Measurements from ENCODE around the gene TBX18. TPM values are rescaled to one million over a fixed set of nuclear protein-coding genes. Genes with fewer than 3 reads are reported as not detected.

TBX18 gene
- total RNA-seq, 4 donors from 2014 or later, result 1.6 to 19.3 (median 9.5) TPM

DNA sequence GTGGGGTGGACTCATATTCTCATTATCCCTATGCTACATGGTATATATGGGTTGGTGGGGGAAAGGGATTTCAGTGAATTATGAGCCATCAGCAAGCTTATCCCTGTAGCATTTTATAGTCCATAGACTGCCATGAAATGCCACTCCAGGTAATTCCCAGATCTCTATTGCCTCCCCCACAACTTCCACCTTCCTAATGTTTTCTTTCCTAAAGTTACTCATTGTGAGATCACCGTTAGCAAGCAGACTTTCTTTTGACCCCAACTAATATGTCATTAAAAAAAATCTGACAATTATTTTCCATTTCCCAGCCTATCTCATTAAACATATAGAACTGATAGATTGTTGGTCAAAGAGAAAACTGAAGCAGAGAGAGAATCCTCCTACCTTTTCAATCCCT, 40.7 kb upstream of the TBX18 start:
- no peaks in the 10 kb centered on the region for H3K27me3 ChIP-seq
- TF ChIP-seq POLR2AphosphoS5 (IDR thresholded peaks at IDR 0.05), result no peak
- no peak for TF ChIP-seq POLR2A (IDR thresholded peaks at IDR 0.05)
- TF ChIP-seq CTCF (IDR thresholded peaks at IDR 0.05), result no peak
- no peak for TF ChIP-seq EP300 (IDR thresholded peaks at IDR 0.05)
- no peak overlapping the region for H3K27ac ChIP-seq
- H3K36me3 ChIP-seq, result no peaks in the 10 kb centered on the region
- H3K4me3 ChIP-seq, result no peak overlapping the region
- no peak for ATAC-seq
- H3K9me3 ChIP-seq, result no peaks in the 10 kb centered on the region
- H3K4me1 ChIP-seq, result no peaks in the 10 kb centered on the region
- WGBS, 2 donors (ENCODE audit: low coverage in 1 of 2), result 75 to 88% methylated on average over 1 of the region's 1 CpG

DNA sequence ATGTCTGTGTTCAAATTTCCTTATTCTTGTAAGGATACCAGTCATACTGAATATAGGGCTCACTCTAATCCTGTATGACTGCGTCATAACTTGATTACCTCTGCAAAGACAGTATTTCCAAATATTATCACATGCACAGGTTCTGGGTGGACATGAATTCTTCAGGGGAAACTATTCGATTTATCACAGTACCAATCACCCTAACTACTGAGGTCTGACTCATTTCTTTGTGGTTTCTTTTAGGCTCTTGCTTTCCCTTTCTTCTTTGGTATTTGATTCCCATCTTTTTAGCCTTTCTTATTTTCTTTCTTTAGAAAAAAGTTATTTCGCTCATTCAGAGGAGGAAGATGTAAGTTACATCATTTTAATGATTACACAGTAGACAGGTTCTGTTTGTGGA, 40.3 kb upstream of the TBX18 start:
- TF ChIP-seq POLR2A (IDR thresholded peaks at IDR 0.05) (no peak), CTCF (IDR thresholded peaks at IDR 0.05) (no peak), EP300 (IDR thresholded peaks at IDR 0.05) (no peak), POLR2AphosphoS5 (IDR thresholded peaks at IDR 0.05) (no peak)
- no peak for ATAC-seq
- Histone ChIP-seq H3K9me3 (no peaks in the 10 kb centered on the region), H3K36me3 (no peaks in the 10 kb centered on the region), H3K27me3 (no peaks in the 10 kb centered on the region), H3K4me1 (no peaks in the 10 kb centered on the region), H3K4me3 (no peak overlapping the region), H3K27ac (no peak overlapping the region)
- WGBS, 2 donors (ENCODE audit: low coverage in 1 of 2), result 88 to 100% methylated on average over 1 to 3 of the region's 3 CpGs

GRCh38 chr6:84801250-84801649, 36.9 kb upstream of the TBX18 start:
- no peaks in the 10 kb centered on the region for H3K4me1 ChIP-seq
- 69% methylated on average over 3 of the region's 3 CpGs for WGBS, 2 donors (ENCODE audit: low coverage in 1 of 2)
- H3K9me3 ChIP-seq, result no peaks in the 10 kb centered on the region
- no peak overlapping the region for H3K4me3 ChIP-seq
- TF ChIP-seq POLR2AphosphoS5 (IDR thresholded peaks at IDR 0.05), result no peak
- no peak for TF ChIP-seq EP300 (IDR thresholded peaks at IDR 0.05)
- no peak for TF ChIP-seq POLR2A (IDR thresholded peaks at IDR 0.05)
- no peak for TF ChIP-seq CTCF (IDR thresholded peaks at IDR 0.05)
- H3K27me3 ChIP-seq, result no peaks in the 10 kb centered on the region
- no peaks in the 10 kb centered on the region for H3K36me3 ChIP-seq
- ATAC-seq, result no peak
- no peak overlapping the region for H3K27ac ChIP-seq

DNA sequence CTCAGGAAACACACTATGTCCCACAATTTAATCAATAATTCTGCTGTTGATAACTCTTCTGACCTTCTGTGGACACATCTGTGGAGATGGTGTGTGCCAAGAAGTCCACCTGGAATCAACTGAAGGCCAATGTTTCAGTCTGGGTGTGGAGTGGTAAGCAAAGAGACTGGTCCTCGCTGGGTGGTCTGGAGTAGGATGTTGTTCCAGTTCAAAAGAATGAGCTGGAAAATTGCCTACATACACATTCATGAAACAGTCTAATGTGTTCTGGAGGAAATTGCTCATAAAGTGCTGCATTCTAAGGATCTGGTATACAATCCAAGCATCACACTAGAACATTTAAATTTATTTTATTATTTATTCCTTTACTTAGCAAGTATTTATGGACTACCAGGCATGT, 33.9 kb upstream of the TBX18 start:
- H3K27me3 ChIP-seq, result no peaks in the 10 kb centered on the region
- H3K4me3 ChIP-seq, result no peak overlapping the region
- WGBS, 2 donors (ENCODE audit: low coverage in 1 of 2), result 63 to 71% methylated on average over 1 of the region's 1 CpG
- TF ChIP-seq EP300 (IDR thresholded peaks at IDR 0.05), result no peak
- no peak for TF ChIP-seq POLR2AphosphoS5 (IDR thresholded peaks at IDR 0.05)
- TF ChIP-seq POLR2A (IDR thresholded peaks at IDR 0.05), result no peak
- TF ChIP-seq CTCF (IDR thresholded peaks at IDR 0.05), result no peak
- H3K36me3 ChIP-seq, result no peaks in the 10 kb centered on the region
- ATAC-seq, result no peak
- H3K27ac ChIP-seq, result no peak overlapping the region
- no peaks in the 10 kb centered on the region for H3K4me1 ChIP-seq
- H3K9me3 ChIP-seq, result no peaks in the 10 kb centered on the region

DNA sequence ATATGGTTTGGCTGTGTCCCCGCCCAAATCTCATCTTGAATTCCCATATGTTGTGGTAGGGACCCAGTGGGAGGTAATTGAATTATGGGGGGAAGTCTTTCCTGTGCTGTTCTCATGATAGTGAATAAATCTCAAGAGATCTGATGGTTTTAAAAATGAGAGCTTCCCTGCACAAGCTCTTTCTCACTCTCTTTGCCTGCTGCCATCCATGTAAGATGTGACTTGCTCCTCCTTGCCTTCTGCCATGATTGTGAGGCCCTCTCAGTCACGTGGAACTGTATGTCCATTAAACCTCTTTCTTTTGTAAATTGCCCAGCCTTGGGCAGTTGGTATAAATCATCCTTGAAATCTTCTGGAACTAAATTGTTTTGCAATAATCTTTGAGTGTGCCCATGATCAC, 31.9 kb upstream of the TBX18 start:
- no peaks in the 10 kb centered on the region for H3K9me3 ChIP-seq
- ATAC-seq, result no peak
- no peaks in the 10 kb centered on the region for H3K36me3 ChIP-seq
- TF ChIP-seq EP300 (IDR thresholded peaks at IDR 0.05) (no peak), POLR2AphosphoS5 (IDR thresholded peaks at IDR 0.05) (no peak), CTCF (IDR thresholded peaks at IDR 0.05) (no peak), POLR2A (IDR thresholded peaks at IDR 0.05) (no peak)
- WGBS, 2 donors (ENCODE audit: low coverage in 1 of 2), result 57 to 82% methylated on average over 1 to 2 of the region's 2 CpGs
- no peak overlapping the region for H3K4me3 ChIP-seq
- no peaks in the 10 kb centered on the region for H3K4me1 ChIP-seq
- H3K27me3 ChIP-seq, result no peaks in the 10 kb centered on the region
- no peak overlapping the region for H3K27ac ChIP-seq

Data from gastroesophageal sphincter (tissue), 4 donors.